IPS-11a (cell line): ENCODE measurements around the gene UTS2B.

Experiments
- H3K4me3 ChIP-seq: one replicate; pipeline ENCODE4 v1.5.1; 2013; ENCODE audit warnings: low read depth, low read length, control low read depth

The UTS2B gene

GRCh38 chr3:191244242-191244867 is 86.0 kb downstream of the UTS2B start:
- no peak overlapping the region for H3K4me3 ChIP-seq

- H3K4me3 ChIP-seq: no peak overlapping the region
Measured at GRCh38 chr3:191240486-191240885, 89.8 kb downstream of the UTS2B start.

GRCh38 chr3:191239407-191240031 is 90.8 kb downstream of the UTS2B start:
- no peak overlapping the region for H3K4me3 ChIP-seq

GRCh38 chr3:191238321-191238817 is 92.0 kb downstream of the UTS2B start:
- H3K4me3 ChIP-seq: no peak overlapping the region

- H3K4me3 ChIP-seq: no peak overlapping the region
Measured at GRCh38 chr3:191237047-191237882, 93.1 kb downstream of the UTS2B start.

- H3K4me3 ChIP-seq: no peak overlapping the region
Measured at GRCh38 chr3:191236646-191237045, 93.7 kb downstream of the UTS2B start.

- no peak overlapping the region for H3K4me3 ChIP-seq
Measured at GRCh38 chr3:191235331-191236314, 94.7 kb downstream of the UTS2B start.

GRCh38 chr3:191234216-191234615 is 96.1 kb downstream of the UTS2B start:
- H3K4me3 ChIP-seq: no peak overlapping the region

GRCh38 chr3:191227541-191227940 is 102.8 kb downstream of the UTS2B start:
- no peak overlapping the region for H3K4me3 ChIP-seq

- H3K4me3 ChIP-seq: no peak overlapping the region
Measured at GRCh38 chr3:191221638-191222037, 108.7 kb downstream of the UTS2B start.

- no peak overlapping the region for H3K4me3 ChIP-seq
Measured at GRCh38 chr3:191220908-191221307, 109.4 kb downstream of the UTS2B start.

GRCh38 chr3:191217301-191217700 is 113.0 kb downstream of the UTS2B start:
- no peak overlapping the region for H3K4me3 ChIP-seq
